Neural cell (in vitro differentiated cells): Measurements from ENCODE around the gene FBXW8. TPM values are rescaled to one million over a fixed set of nuclear protein-coding genes. Genes with fewer than 3 reads are reported as not detected.

ENCODE experiments used
- H2AFZ ChIP-seq: fragments of 200-600, 300-800 bp; sonication (generic), shearing (Covaris generic); 2 replicates; pipeline ENCODE4 v1.6.0; 2014; ENCODE audit warnings: low read depth, mild to moderate bottlenecking, antibody characterized with exemption, low read length, moderate library complexity
- H3F3A ChIP-seq: fragments of 200-600 bp; shearing (Covaris generic); 2 replicates; pipeline ENCODE4 v1.6.1; 2016; ENCODE audit warnings: mild to moderate bottlenecking, moderate library complexity, mixed read lengths, antibody characterized with exemption, low read length; ENCODE audit not compliant: insufficient read depth, poor library complexity, severe bottlenecking
- H3K27ac ChIP-seq: fragments of 200-600, 300-800 bp; sonication (generic), shearing (Covaris generic); 2 replicates; pipeline ENCODE4 v1.5.1; 2014; ENCODE audit warnings: mild to moderate bottlenecking, low read length, moderate library complexity
- H3K27me3 ChIP-seq: fragments of 300-800, 200-600 bp; sonication (generic), shearing (Covaris generic); 2 replicates; pipeline ENCODE4 v1.6.0; 2014; ENCODE audit warnings: mild to moderate bottlenecking, low read depth, low read length, moderate library complexity; ENCODE audit not compliant: insufficient read depth
- H3K36me3 ChIP-seq: fragments of 300-800, 200-600 bp; sonication (generic), shearing (Covaris generic); 2 replicates; pipeline ENCODE4 v1.5.1; 2014; ENCODE audit warnings: mild to moderate bottlenecking, antibody characterized with exemption, low read length, moderate library complexity; ENCODE audit not compliant: insufficient read depth
- H3K4me2 ChIP-seq: fragments of 300-800, 200-600 bp; sonication (generic), shearing (Covaris generic); 2 replicates; pipeline ENCODE4 v1.6.0; 2014; ENCODE audit warnings: mild to moderate bottlenecking, low read length
- H3K4me3 ChIP-seq: fragments of 300-800, 200-600 bp; sonication (generic), shearing (Covaris generic); 2 replicates; pipeline ENCODE4 v1.5.1; 2014; ENCODE audit warnings: mild to moderate bottlenecking, low read length, moderate library complexity
- H3K79me2 ChIP-seq: fragments of 200-600 bp; shearing (Covaris generic); replicated peaks from 2 replicates; pipeline ENCODE4 v1.6.0; 2014; ENCODE audit warnings: mild to moderate bottlenecking, low read length, moderate library complexity; ENCODE audit not compliant: insufficient read depth
- H3K9ac ChIP-seq: fragments of 300-800, 200-600 bp; sonication (generic), shearing (Covaris generic); 2 replicates; pipeline ENCODE4 v1.6.1; 2016; ENCODE audit warnings: mild to moderate bottlenecking, low read length, mixed read lengths
- H3K9me2 ChIP-seq: fragments of 200-600 bp; shearing (Covaris generic); 2 replicates; pipeline ENCODE4 v1.6.1; 2016; ENCODE audit warnings: mild to moderate bottlenecking, low read length, mixed read lengths; ENCODE audit not compliant: insufficient read depth
- H3K9me3 ChIP-seq: fragments of 200-600, 300-800 bp; sonication (generic), shearing (Covaris generic); 2 replicates; pipeline ENCODE4 v1.6.1; 2016; ENCODE audit warnings: mild to moderate bottlenecking, mixed run types, low read length, moderate library complexity, mixed read lengths
- H4K20me1 ChIP-seq: fragments of 200-600 bp; shearing (Covaris generic); 2 replicates; pipeline ENCODE4 v1.6.1; 2016; ENCODE audit warnings: mild to moderate bottlenecking, mixed run types; ENCODE audit not compliant: insufficient read depth
- CTCF ChIP-seq: fragments of 450-650 bp; IDR thresholded peaks from 2 replicates; pipeline ENCODE4 v1.5.1; 2014; ENCODE audit warnings: antibody characterized with exemption, mild to moderate bottlenecking, moderate library complexity; ENCODE audit not compliant: poor library complexity, severe bottlenecking
- EP300 ChIP-seq: fragments of 450-650 bp; conservative IDR thresholded peaks from 2 replicates; pipeline ENCODE4 v1.6.1; 2014; ENCODE audit warnings: antibody characterized with exemption, mild to moderate bottlenecking, moderate library complexity; ENCODE audit not compliant: poor library complexity, severe bottlenecking
- EZH2 ChIP-seq: fragments of 200-600, 300-800 bp; shearing (Covaris generic), sonication (generic); IDR thresholded peaks from 2 replicates; pipeline ENCODE4 v1.6.1; 2014; ENCODE audit warnings: antibody characterized with exemption, low read length, borderline replicate concordance, mild to moderate bottlenecking; ENCODE audit not compliant: insufficient read depth, poor library complexity, severe bottlenecking
- MXI1 ChIP-seq: fragments of 450-650 bp; conservative IDR thresholded peaks from 2 replicates; pipeline ENCODE4 v1.6.1; 2014; ENCODE audit warnings: antibody characterized with exemption, mild to moderate bottlenecking; ENCODE audit not compliant: poor library complexity, severe bottlenecking
- POLR2AphosphoS5 ChIP-seq: IDR thresholded peaks from 2 replicates; pipeline ENCODE4 v1.6.1; 2012
- RAD21 ChIP-seq: fragments of 450-650 bp; conservative IDR thresholded peaks from 2 replicates; pipeline ENCODE4 v1.6.1; 2014; ENCODE audit warnings: antibody characterized with exemption, mild to moderate bottlenecking, moderate library complexity
- SMC3 ChIP-seq: fragments of 450-650 bp; conservative IDR thresholded peaks from 2 replicates; pipeline ENCODE4 v1.6.1; 2014; ENCODE audit warnings: antibody characterized with exemption, mild to moderate bottlenecking, moderate library complexity; ENCODE audit not compliant: poor library complexity
- TAF1 ChIP-seq: IDR thresholded peaks from 2 replicates; pipeline ENCODE4 v1.6.1; 2012; ENCODE audit warnings: low read depth
- polyA plus RNA-seq: library from polyadenylated mRNA; depleted of rRNA; stranded (reverse); fragments of >200 nt; gene quantifications from 2 replicates; pipeline ENCODE4 v1.2.3, GENCODE V29; 2014
- TF ChIP-seq, protein P1 (sequence below): IDR thresholded peaks from 2 replicates; pipeline ENCODE4 v1.6.1; 2012; ENCODE audit warnings: borderline replicate concordance

FBXW8 gene
- polyA plus RNA-seq, 1 donor from 2014 or later, result 5.6 TPM

- no peaks in the 10 kb centered on the region for H3K27me3 ChIP-seq
- no peaks in the 10 kb centered on the region for H3F3A ChIP-seq
- no peaks in the 10 kb centered on the region for H3K9me2 ChIP-seq
- no peak overlapping the region for H3K9ac ChIP-seq
- H3K27ac ChIP-seq, result no peak overlapping the region
- no peaks in the 10 kb centered on the region for H3K9me3 ChIP-seq
- H2AFZ ChIP-seq, result no peak overlapping the region
- no peaks in the 10 kb centered on the region for H4K20me1 ChIP-seq
- H3K79me2 ChIP-seq, result no peaks in the 10 kb centered on the region
- H3K36me3 ChIP-seq, result no peaks in the 10 kb centered on the region
- no peak overlapping the region for H3K4me3 ChIP-seq
- H3K4me2 ChIP-seq, result no peak overlapping the region
- TF ChIP-seq POLR2AphosphoS5 (no peak), EP300 (no peak), CTCF (no peak), TAF1 (no peak)
- TF ChIP-seq, protein P1, sequence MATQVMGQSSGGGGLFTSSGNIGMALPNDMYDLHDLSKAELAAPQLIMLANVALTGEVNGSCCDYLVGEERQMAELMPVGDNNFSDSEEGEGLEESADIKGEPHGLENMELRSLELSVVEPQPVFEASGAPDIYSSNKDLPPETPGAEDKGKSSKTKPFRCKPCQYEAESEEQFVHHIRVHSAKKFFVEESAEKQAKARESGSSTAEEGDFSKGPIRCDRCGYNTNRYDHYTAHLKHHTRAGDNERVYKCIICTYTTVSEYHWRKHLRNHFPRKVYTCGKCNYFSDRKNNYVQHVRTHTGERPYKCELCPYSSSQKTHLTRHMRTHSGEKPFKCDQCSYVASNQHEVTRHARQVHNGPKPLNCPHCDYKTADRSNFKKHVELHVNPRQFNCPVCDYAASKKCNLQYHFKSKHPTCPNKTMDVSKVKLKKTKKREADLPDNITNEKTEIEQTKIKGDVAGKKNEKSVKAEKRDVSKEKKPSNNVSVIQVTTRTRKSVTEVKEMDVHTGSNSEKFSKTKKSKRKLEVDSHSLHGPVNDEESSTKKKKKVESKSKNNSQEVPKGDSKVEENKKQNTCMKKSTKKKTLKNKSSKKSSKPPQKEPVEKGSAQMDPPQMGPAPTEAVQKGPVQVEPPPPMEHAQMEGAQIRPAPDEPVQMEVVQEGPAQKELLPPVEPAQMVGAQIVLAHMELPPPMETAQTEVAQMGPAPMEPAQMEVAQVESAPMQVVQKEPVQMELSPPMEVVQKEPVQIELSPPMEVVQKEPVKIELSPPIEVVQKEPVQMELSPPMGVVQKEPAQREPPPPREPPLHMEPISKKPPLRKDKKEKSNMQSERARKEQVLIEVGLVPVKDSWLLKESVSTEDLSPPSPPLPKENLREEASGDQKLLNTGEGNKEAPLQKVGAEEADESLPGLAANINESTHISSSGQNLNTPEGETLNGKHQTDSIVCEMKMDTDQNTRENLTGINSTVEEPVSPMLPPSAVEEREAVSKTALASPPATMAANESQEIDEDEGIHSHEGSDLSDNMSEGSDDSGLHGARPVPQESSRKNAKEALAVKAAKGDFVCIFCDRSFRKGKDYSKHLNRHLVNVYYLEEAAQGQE, result no peak
These were observed 13.3 kb upstream of the FBXW8 start for GRCh38 chr12:116897476-116897875.

GRCh38 chr12:116898669-116899068 lies 12.1 kb upstream of the FBXW8 start:
- H3F3A ChIP-seq, result no peaks in the 10 kb centered on the region
- no peak overlapping the region for H3K9ac ChIP-seq
- H3K9me3 ChIP-seq, result no peaks in the 10 kb centered on the region
- H3K79me2 ChIP-seq, result no peaks in the 10 kb centered on the region
- no peaks in the 10 kb centered on the region for H3K9me2 ChIP-seq
- TF ChIP-seq CTCF (no peak), TAF1 (no peak), MXI1 (no peak), POLR2AphosphoS5 (no peak), EP300 (no peak)
- H3K36me3 ChIP-seq, result no peaks in the 10 kb centered on the region
- H3K27me3 ChIP-seq, result no peaks in the 10 kb centered on the region
- no peak overlapping the region for H3K4me3 ChIP-seq
- H3K27ac ChIP-seq, result no peak overlapping the region
- H2AFZ ChIP-seq, result no peak overlapping the region
- H3K4me2 ChIP-seq, result no peak overlapping the region
- H4K20me1 ChIP-seq, result no peaks in the 10 kb centered on the region

DNA sequence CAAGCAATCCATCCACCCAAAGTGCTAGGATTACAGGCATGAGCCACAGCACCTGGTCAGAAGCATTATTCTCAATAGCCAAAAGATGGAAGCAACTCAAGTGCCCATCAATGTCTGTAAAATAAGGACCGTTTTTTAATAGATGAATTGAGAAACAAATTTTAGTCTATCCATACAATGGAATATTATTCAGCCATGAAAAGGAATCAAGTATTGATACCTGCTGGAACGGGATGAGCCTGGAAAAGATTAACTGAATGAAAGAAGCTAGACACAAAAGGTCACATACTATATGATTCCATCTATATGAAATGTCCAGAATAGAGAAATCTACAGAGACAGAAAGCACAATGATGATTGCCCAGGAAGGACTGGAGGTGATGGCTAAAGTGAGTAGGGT lies 9.1 kb upstream of the FBXW8 start:
- Histone ChIP-seq H3K9ac (no peak overlapping the region), H3K4me2 (no peak overlapping the region), H3K79me2 (no peaks in the 10 kb centered on the region), H4K20me1 (no peaks in the 10 kb centered on the region), H3K36me3 (no peaks in the 10 kb centered on the region), H3K27me3 (no peaks in the 10 kb centered on the region), H2AFZ (no peak overlapping the region), H3K27ac (no peak overlapping the region), H3F3A (no peaks in the 10 kb centered on the region), H3K9me2 (no peaks in the 10 kb centered on the region), H3K9me3 (no peaks in the 10 kb centered on the region), H3K4me3 (no peak overlapping the region)
- TF ChIP-seq EP300, result no peak
- TF ChIP-seq EZH2, result no peak
- TF ChIP-seq SMC3, result no peak
- no peak for TF ChIP-seq RAD21
- no peak for TF ChIP-seq CTCF
- TF ChIP-seq TAF1, result no peak
- no peak for TF ChIP-seq POLR2AphosphoS5
- no peak for TF ChIP-seq MXI1
